Pancreas (tissue), 10 donors: ENCODE results near the gene GPHN. TPM values are rescaled to one million over a fixed set of nuclear protein-coding genes. Genes with fewer than 3 reads are reported as not detected.

Experiments
- ATAC-seq, 4 donors: fragments of 200-7000 bp; cut with Tn5 transposase; one replicate each; pipeline versions ENCODE4 v1.8.0 to v1.9.1; 2020; ENCODE audit warnings: mild to moderate bottlenecking in 4 of 4, moderate library complexity in 4 of 4
- DNase-seq, 6 donors: peaks; one replicate each; pipeline ENCODE4 v3.0.0-alpha.2; 2020
- FAIRE-seq: peaks from 2 replicates; lab custom pipeline; 2012; peaks lifted over from hg19 to GRCh38; lab: Jason Lieb, UNC
- H3K27ac ChIP-seq, 4 donors: fragments of 200-600 bp; sonication (generic); 1 replicate in 3 of 4; 2 replicates in 1 of 4; pipeline versions ENCODE4 v1.5.0 to v1.8.0; 2020
- H3K27me3 ChIP-seq, 4 donors: fragments of 200-600 bp; one replicate each; pipeline ENCODE4 v1.8.0; 2021
- H3K36me3 ChIP-seq, 3 donors: fragments of 200-600 bp; sonication (generic) in 1 of 3; one replicate each; pipeline versions ENCODE4 v1.5.0 to v1.8.0; 2020 to 2021
- H3K4me1 ChIP-seq, 3 donors: fragments of 200-600 bp; one replicate each; pipeline ENCODE4 v1.8.0; 2021
- H3K4me3 ChIP-seq, 4 donors: fragments of 200-600 bp; sonication (generic) in 2 of 4; one replicate each; pipeline versions ENCODE4 v1.5.0 to v1.8.0; 2020 to 2021
- H3K9me3 ChIP-seq, 4 donors: fragments of 200-600 bp; one replicate each; pipeline ENCODE4 v1.8.0; 2021
- CTCF ChIP-seq, 4 donors: fragments of 200-600 bp; sonication (generic) in 3 of 4; IDR thresholded peaks; one replicate each; pipeline versions ENCODE4 v1.5.0 to v1.8.0; 2021; ENCODE audit warnings: antibody characterized with exemption in 4 of 4
- WGBS, 2 donors: extraction: QIAGEN DNeasy Blood & Tissue Kit; methylation state at CpG; one replicate each; pipeline ENCODE4 v1.1.7; 2013; 5-methylcytosine and 5-hydroxymethylcytosine counted together
- intact Hi-C, 3 donors: fragments of 100-400 bp; cut with DNase I; formaldehyde crosslinking; loops; one replicate each; pipeline versions ENCODE4 v1.11.1 to v1.14.2; 2022
- polyA plus RNA-seq, 2 donors: library from polyadenylated mRNA; stranded (reverse); fragments of 200-250 nt; gene quantifications; one replicate each; pipeline ENCODE4 v1.2.3, GENCODE V29; 2013
- total RNA-seq, 6 donors: library from RNA; stranded (reverse); fragmentation: NEBNext Ultra II Directional in 4 of 6; extraction: Animal tissue kit (Norgen Biotek cat#: 25700) in 4 of 6; gene quantifications; one replicate each; pipeline versions ENCODE4 v1.2.1 to v1.2.4, GENCODE V29; 2021 to 2023
- donor health status: healthy with polysubstance abuse.
- donor health status: DM: no; HTN: no; CAD: no; lungs with moderate emphysema.
- donor health status: DM: no; HTN: no; CAD: no.
- donor health status: control.
- donor health status: control.
- donor health status: Bipolar disorder and iron deficiency.
- donor health status: DM: yes; HTN: yes; CAD: no.
- donor health status: DM: no; HTN: no; CAD: no.
- donor health status: DM: no; HTN: no; CAD: no.
- donor health status: DM: yes; HTN: yes; CAD: no.

GPHN gene
- total and polyA plus RNA-seq, 8 donors: 20.3 to 47.6 (median 24.4) TPM

- H3K9me3 ChIP-seq: peaks cover 0 to 4% (median 0%) of the 10 kb centered on the region in 4 donors
- H3K4me1 ChIP-seq: peaks cover 0 to 7% (median 4%) of the 10 kb centered on the region in 3 donors
- intact Hi-C loops: no loop called here
- peaks cover 0 to 7% (median 0%) of the 10 kb centered on the region in 3 donors for H3K36me3 ChIP-seq
- FAIRE-seq (no peak), DNase-seq (no peak), ATAC-seq (no peak)
- no peak for TF ChIP-seq CTCF (IDR thresholded peaks at IDR 0.05)
- H3K27ac ChIP-seq: no peak overlapping the region
- H3K4me3 ChIP-seq: no peak overlapping the region
- no peaks in the 10 kb centered on the region for H3K27me3 ChIP-seq
Measured at GRCh38 chr14:66680216-66680615, 172.3 kb downstream of the GPHN start.

GRCh38 chr14:66696326-66696725, 188.4 kb downstream of the GPHN start:
- ATAC-seq (no peak), DNase-seq (no peak), FAIRE-seq (no peak)
- no peaks in the 10 kb centered on the region for H3K36me3 ChIP-seq
- 91 to 93% methylated on average over 2 of the region's 2 CpGs for WGBS, 2 donors
- no peaks in the 10 kb centered on the region for H3K27me3 ChIP-seq
- H3K9me3 ChIP-seq: no peaks in the 10 kb centered on the region
- H3K27ac ChIP-seq: no peak overlapping the region
- intact Hi-C loops: no loop called here
- no peak for TF ChIP-seq CTCF (IDR thresholded peaks at IDR 0.05)
- no peaks in the 10 kb centered on the region for H3K4me1 ChIP-seq
- no peak overlapping the region for H3K4me3 ChIP-seq

- intact Hi-C loops: no loop called here
- DNase-seq: no peak
- H3K27me3 ChIP-seq: no peaks in the 10 kb centered on the region
- no peak for FAIRE-seq
- ATAC-seq: no peak
- H3K4me1 ChIP-seq: no peaks in the 10 kb centered on the region
- H3K27ac ChIP-seq: no peak overlapping the region
- no peaks in the 10 kb centered on the region for H3K36me3 ChIP-seq
- no peaks in the 10 kb centered on the region for H3K9me3 ChIP-seq
- TF ChIP-seq CTCF (IDR thresholded peaks at IDR 0.05): no peak
- 84 to 87% methylated on average over 2 of the region's 2 CpGs for WGBS, 2 donors
- H3K4me3 ChIP-seq: no peak overlapping the region
Measured at GRCh38 chr14:66698503-66698902, 190.6 kb downstream of the GPHN start.

DNA sequence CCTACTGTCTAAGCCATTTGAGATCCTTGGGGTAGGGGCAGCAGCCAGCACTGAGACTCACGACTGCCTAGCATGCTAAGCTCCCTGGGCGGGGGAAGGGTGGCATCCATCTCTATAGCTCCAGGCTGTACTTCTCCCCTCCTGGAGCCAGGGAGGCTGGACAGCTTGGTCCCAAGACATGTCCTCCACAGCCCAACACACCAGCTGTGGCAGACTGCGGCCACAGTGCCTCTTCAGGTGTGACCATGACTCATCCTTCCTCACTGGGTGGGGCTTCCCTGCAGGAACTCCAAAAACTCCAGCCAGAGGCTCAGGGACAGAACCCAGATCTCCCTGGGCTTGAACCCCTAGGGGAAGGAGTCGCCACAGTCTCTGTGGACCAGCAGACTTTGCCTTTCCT, 193.9 kb downstream of the GPHN start:
- no peaks in the 10 kb centered on the region for H3K36me3 ChIP-seq
- no peak for FAIRE-seq
- DNase-seq: peak in 2 of 6 donors; percentile 10 to 36
- no peak overlapping the region for H3K27ac ChIP-seq
- no peak for TF ChIP-seq CTCF (IDR thresholded peaks at IDR 0.05)
- H3K9me3 ChIP-seq: no peaks in the 10 kb centered on the region
- no peak for ATAC-seq
- no peaks in the 10 kb centered on the region for H3K4me1 ChIP-seq
- 98 to 100% methylated on average over 4 of the region's 4 CpGs for WGBS, 2 donors
- no peak overlapping the region for H3K4me3 ChIP-seq
- no peaks in the 10 kb centered on the region for H3K27me3 ChIP-seq
- intact Hi-C loops: no loop called here

DNA sequence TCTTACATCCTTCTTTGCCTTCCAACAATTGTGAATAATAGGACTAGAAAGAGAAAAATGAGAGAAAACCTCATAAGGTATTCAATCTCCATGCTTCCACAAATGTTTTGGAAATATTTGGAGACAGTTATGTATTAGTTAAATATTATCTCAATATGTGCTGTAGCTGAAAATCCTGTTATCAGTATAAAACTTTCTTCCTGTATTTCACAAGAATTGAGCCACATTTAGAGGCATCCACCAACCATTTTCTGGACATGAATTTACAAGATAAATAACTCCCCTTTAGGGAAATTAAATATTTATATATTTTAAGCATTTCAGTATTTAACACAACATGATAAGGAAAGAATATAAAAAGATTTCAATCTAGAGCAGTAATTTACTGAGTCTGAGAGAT, 200.3 kb downstream of the GPHN start:
- ATAC-seq (peak in 2 of 4 donors; percentile 47 to 58), FAIRE-seq (no peak), DNase-seq (no peak)
- intact Hi-C loops: no loop called here
- no peaks in the 10 kb centered on the region for H3K9me3 ChIP-seq
- no peaks in the 10 kb centered on the region for H3K27me3 ChIP-seq
- H3K36me3 ChIP-seq: no peaks in the 10 kb centered on the region
- TF ChIP-seq CTCF (IDR thresholded peaks at IDR 0.05): no peak
- H3K4me3 ChIP-seq: no peak overlapping the region
- peaks cover 0 to 8% (median 6%) of the 10 kb centered on the region in 3 donors for H3K4me1 ChIP-seq
- H3K27ac ChIP-seq: no peak overlapping the region
